NCI-H187 (cell line): Measurements from ENCODE around the gene NF1.
"Not testable (repeated sequence)": the region's sequence is repeated elsewhere in the genome, so short reads cannot be mapped to it uniquely, and the experiment has no call there.

ENCODE experiments used
- DNase-seq, 2 experiments: peaks; one replicate each; lab custom pipeline; 2025; lab: John Stamatoyannopoulos, UW

NF1 gene

DNA sequence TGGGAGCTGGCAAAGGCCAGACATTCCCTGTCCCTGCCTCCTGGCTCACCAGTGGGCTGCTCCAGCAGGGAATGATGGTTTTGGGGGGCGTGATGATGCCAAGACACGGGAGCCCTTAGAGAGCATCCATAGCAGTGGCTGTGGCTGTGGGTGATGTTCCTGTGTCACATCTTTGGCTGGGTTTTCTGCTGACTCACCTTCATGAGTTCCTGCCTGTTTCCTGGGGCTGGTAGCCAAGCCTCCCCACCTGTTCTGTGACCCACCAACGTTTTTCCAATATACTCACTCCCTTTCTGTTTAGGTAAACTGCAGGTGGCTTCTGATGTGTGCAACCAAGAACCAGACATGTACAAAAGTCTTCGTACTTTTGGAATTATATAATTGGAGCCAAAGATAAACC is 16.5 kb upstream of the NF1 start:
- DNase-seq: no peak

- DNase-seq: no peak
These were observed 15.0 kb upstream of the NF1 start for GRCh38 chr17:31079731-31080130.

GRCh38 chr17:31085563-31085962 is 9.2 kb upstream of the NF1 start:
- no peak for DNase-seq

GRCh38 chr17:31089471-31089870 is 5.3 kb upstream of the NF1 start:
- no peak for DNase-seq

DNA sequence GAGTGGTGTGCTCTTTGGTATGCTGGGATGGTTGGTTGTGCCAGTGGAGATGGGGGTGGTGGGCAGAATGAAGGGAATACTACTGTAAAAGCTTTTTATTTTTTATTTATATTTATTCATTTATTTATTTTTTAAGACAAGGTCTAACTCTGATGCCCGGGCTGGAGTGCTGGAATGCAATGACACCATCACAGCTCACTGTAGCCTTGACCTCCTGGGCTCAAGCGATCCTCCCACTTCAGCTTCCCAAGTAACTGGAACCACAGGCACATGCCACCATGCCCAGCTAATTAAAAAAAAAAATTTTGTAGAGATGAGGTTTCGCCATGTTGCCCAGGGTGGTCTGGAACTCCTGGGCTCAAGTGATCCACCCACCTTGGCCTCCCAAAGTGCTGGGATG is 4.1 kb upstream of the NF1 start:
- not testable (repeated sequence) for DNase-seq

GRCh38 chr17:31092475-31093064 is 2.2 kb upstream of the NF1 start:
- no peak for DNase-seq

- DNase-seq: no peak
These were observed 744 bp upstream of the NF1 start for GRCh38 chr17:31093866-31094599.

DNA sequence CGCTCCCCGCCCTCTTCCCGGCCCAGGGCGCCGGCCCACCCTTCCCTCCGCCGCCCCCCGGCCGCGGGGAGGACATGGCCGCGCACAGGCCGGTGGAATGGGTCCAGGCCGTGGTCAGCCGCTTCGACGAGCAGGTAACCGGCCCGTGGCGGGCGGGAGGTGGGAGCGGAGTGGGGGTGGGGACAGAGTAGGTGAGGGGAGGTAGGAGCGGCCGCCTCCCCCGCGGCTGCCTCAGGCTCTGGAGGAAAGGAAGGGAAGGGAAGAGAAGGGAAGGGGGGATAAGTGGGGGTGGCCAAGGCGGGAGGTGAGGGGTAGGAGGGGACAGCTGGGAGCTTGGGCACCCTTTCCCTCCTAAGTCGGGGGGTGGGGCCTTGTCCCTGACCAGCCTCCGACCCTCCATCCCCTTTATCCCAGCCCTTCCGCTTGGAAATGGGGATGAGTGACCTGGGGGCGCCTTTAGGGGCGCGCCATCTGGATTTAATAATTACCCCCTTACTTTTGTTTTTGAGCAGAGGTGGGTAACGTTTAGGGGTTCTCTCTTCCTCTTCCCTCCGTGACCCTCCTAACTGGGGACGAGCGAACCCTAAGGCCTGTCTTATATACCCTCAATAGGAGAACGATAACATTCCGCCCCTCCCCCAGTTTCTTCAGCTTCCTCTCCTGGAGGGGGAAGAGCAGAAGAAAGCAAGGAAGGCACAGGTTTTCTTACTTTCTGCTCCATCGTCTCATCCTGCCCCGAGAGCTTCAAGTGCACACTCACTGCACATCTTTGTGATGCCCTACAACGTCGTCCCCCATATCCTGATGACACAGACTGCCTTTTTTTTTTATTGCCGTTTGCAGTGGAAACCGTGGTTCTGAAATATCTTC is 694 bp downstream of the NF1 start:
- DNase-seq: peak in 1 of 2 experiments; percentile 27

- DNase-seq: no peak
These were observed 1.3 kb downstream of the NF1 start for GRCh38 chr17:31096106-31096436.

- DNase-seq: no peak
These were observed 4.2 kb downstream of the NF1 start for GRCh38 chr17:31099016-31099415.

GRCh38 chr17:31100840-31101459 is 6.2 kb downstream of the NF1 start:
- DNase-seq: no peak

DNA sequence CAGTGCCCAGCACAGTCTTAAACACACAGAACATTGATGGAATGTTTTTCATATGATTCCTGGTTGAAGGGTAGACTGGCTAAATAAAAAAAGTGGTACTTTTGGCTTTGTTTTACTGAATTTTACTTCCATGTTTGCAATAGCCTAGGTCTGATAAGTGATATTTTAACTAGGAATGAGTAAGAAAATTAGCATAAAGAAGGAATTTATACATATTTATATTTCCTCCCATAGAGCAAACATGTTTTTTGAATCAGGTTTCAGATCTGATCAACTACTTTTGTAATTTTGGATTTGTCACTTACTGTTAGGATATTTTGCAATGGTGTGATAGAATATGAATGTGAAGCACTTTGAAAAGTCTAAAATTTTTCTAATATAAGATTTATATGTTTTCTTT is 7.2 kb downstream of the NF1 start:
- no peak for DNase-seq

GRCh38 chr17:31105991-31106390 is 11.2 kb downstream of the NF1 start:
- DNase-seq: no peak

GRCh38 chr17:31111183-31111582 is 16.4 kb downstream of the NF1 start:
- DNase-seq: no peak

DNA sequence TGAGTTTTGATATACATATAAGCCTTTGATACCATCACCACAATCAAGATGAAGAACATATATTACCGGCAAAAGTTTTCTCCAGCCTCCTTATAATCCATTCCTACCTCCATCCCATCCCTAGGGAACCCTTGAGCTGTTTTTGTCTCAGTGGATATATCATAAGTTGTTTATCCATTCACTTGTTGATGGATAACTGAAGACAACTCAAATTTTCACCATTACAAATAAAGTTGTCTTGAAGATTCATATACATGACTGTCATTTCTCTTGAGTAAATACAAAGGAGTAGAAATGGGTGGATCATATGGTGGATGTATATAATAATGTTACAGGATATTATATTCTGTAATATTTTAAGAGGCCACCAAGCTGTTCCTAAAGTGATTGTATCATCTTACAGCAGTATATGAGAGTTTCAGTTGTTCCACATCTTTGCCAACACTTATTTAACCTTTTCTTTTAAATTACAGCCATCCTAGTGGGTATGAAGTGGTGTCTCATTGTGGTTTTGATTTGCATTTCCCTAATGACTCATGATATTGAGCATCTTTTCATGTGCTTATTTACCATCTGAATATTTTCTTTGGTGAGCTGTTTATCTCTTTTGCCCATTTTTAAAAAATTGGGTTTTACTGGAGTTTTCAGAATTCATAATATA is 17.4 kb downstream of the NF1 start:
- DNase-seq: no peak

GRCh38 chr17:31113368-31113767 is 18.6 kb downstream of the NF1 start:
- DNase-seq: not testable (repeated sequence)

DNA sequence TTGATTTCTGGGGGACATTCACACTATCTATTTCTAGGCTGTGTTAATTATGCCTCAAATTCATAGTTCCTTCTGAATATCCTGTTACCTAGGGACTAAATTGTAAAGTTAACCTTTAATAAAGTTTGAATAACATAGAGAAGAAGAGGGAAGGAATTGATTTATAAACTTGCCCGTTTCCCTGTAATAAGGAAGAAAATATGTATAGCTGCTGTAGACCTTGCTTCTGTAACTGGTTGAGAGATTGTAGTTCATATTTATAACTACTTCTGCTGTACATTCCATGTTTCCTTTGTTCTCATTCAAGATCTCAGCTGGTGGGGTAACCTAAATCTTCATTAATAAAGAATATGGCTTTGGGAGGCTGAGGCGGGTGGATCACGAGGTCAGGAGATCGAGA is 19.2 kb downstream of the NF1 start:
- no peak for DNase-seq

GRCh38 chr17:31114956-31115555 is 20.3 kb downstream of the NF1 start:
- no peak for DNase-seq

GRCh38 chr17:31116167-31116566 is 21.4 kb downstream of the NF1 start:
- no peak for DNase-seq

- no peak for DNase-seq
These were observed 28.0 kb downstream of the NF1 start for GRCh38 chr17:31122746-31123145.

DNA sequence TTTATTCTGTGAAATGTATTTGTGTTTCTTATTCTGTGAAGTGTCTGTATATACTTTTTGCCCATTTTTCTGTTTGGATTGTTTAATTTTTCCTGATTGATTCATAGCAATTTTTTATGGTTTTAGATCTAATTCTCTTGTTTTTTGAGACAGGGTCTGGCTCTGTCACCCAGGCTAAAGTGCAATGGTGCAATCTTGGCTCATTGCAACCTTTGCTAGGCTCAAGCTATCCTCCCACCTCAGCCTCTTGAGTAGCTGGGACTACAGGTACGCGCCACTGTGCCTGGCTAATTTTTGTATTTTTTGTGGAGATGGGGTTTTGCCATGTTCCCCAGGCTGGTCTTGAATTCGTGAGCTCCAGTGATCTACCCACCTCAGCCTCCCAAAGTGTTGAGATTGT is 31.5 kb downstream of the NF1 start:
- no peak for DNase-seq

DNA sequence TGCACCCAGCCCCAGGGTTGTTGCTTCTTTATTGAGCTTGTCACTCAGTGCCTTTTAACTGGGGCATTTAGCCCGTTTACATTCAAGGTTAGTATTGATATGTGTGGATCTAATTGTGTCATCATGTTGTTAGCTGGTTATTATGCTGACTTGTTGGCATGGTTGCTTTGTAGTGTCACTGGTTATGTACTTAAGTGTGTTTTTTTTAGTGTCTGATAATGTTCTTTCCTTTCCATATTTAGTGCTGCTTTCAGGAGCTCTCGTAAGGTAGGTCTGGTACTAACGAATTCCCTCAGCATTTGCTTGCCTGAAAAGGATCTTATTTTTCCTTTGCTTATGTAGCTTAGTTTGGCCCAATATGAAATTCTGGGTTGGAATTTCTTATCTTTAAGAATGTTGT is 33.5 kb downstream of the NF1 start:
- DNase-seq: no peak
